ENCODE measurements around the gene CYTL1.

The CYTL1 gene

DNA sequence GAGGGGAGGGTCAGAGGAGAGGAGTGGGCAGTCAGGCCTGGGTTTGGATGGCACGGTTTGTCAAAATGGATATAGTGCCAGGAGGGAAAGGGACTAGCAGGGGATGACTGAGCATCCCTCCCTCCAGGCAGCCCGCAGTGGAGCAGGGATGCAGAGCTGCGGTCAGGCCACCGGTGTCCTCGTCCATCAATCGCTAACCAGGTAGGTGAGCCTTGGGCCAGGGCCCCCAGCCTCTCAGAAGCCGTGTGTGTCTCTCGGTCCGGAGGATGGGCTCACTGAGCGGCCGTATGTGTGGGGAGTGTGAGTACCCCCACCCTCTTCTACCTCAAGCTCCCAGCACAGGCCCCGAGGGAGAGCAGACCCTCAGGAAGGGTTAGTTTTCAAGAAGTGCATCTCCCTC is 538 bp upstream of the CYTL1 start:
- Histone ChIP-seq H2AFZ (ENCODE audit: low read depth) (no peak overlapping the region), H3K4me3 (IDR thresholded peaks at IDR 0.05; ENCODE audit: insufficient read depth, low read depth, low read length) (no peak overlapping the region), H3K4me1 (ENCODE audit: low read depth, poor library complexity, severe bottlenecking) (no peaks in the 10 kb centered on the region), H3K27me3 (ENCODE audit: insufficient read depth, low read depth) (no peaks in the 10 kb centered on the region), H3K27ac (no peak overlapping the region), H3K4me2 (no peak overlapping the region), H3K9ac (no peak overlapping the region), H4K20me1 (ENCODE audit: insufficient read depth) (no peaks in the 10 kb centered on the region), H3K36me3 (ENCODE audit: insufficient read depth) (no peaks in the 10 kb centered on the region), H3K79me2 (ENCODE audit: insufficient read depth, low read depth) (no peaks in the 10 kb centered on the region)
- TF ChIP-seq CTCF (conservative IDR thresholded peaks at IDR 0.05; ENCODE audit: low read depth, low read length) = no peak

- H2AFZ ChIP-seq (ENCODE audit: low read depth) = no peak overlapping the region
- no peak overlapping the region for H3K4me3 ChIP-seq (IDR thresholded peaks at IDR 0.05; ENCODE audit: insufficient read depth, low read depth, low read length)
These were observed 655 bp downstream of the CYTL1 start for GRCh38 chr4:5018603-5019002.

DNA sequence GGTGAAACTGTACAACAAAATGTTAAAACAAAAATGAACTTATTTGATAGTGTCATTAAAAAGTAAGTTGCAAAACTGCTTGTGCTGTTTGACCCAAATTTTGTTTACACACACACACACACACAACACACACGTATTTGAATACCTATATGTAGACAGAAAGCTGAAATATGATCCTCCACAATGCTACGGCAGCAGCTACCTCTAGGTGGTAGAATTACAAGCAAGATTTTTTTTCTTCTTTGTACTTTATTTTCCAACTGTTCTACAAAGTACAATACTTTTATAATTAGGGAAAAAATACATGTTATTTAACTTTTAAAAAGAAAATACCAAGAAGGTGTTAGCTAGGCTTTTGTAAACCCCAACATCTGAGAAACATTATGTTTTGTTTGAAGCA is 1.2 kb downstream of the CYTL1 start:
- Histone ChIP-seq H3K79me2 (ENCODE audit: insufficient read depth, low read depth) (no peaks in the 10 kb centered on the region), H3K4me2 (no peak overlapping the region), H3K4me1 (ENCODE audit: low read depth, poor library complexity, severe bottlenecking) (peaks cover 8% of the 10 kb centered on the region), H2AFZ (ENCODE audit: low read depth) (no peak overlapping the region), H3K27ac (no peak overlapping the region), H3K4me3 (IDR thresholded peaks at IDR 0.05; ENCODE audit: insufficient read depth, low read depth, low read length) (no peak overlapping the region), H3K27me3 (ENCODE audit: insufficient read depth, low read depth) (no peaks in the 10 kb centered on the region), H4K20me1 (ENCODE audit: insufficient read depth) (no peaks in the 10 kb centered on the region), H3K9ac (no peak overlapping the region), H3K36me3 (ENCODE audit: insufficient read depth) (no peaks in the 10 kb centered on the region)
- TF ChIP-seq CTCF (conservative IDR thresholded peaks at IDR 0.05; ENCODE audit: low read depth, low read length) = no peak

More at GRCh38 chr4:5018603-5019002, 655 bp downstream of the CYTL1 start:
- no peaks in the 10 kb centered on the region for H3K79me2 ChIP-seq (ENCODE audit: insufficient read depth, low read depth)
- H3K36me3 ChIP-seq (ENCODE audit: insufficient read depth) = no peaks in the 10 kb centered on the region
- H3K4me2 ChIP-seq = no peak overlapping the region
- TF ChIP-seq CTCF (conservative IDR thresholded peaks at IDR 0.05; ENCODE audit: low read depth, low read length) = no peak
- H4K20me1 ChIP-seq (ENCODE audit: insufficient read depth) = no peaks in the 10 kb centered on the region
- no peak overlapping the region for H3K27ac ChIP-seq
- H3K4me1 ChIP-seq (ENCODE audit: low read depth, poor library complexity, severe bottlenecking) = peaks cover 8% of the 10 kb centered on the region
- no peaks in the 10 kb centered on the region for H3K27me3 ChIP-seq (ENCODE audit: insufficient read depth, low read depth)
- no peak overlapping the region for H3K9ac ChIP-seq

GRCh38 chr4:5014007-5014682 is 5.1 kb downstream of the CYTL1 start:
- no peak overlapping the region for H3K4me2 ChIP-seq
- no peaks in the 10 kb centered on the region for H3K79me2 ChIP-seq (ENCODE audit: insufficient read depth, low read depth)
- no peak for TF ChIP-seq CTCF (conservative IDR thresholded peaks at IDR 0.05; ENCODE audit: low read depth, low read length)
- no peaks in the 10 kb centered on the region for H4K20me1 ChIP-seq (ENCODE audit: insufficient read depth)
- no peaks in the 10 kb centered on the region for H3K36me3 ChIP-seq (ENCODE audit: insufficient read depth)
- no peak overlapping the region for H3K4me3 ChIP-seq (IDR thresholded peaks at IDR 0.05; ENCODE audit: insufficient read depth, low read depth, low read length)
- no peak overlapping the region for H3K27ac ChIP-seq
- H2AFZ ChIP-seq (ENCODE audit: low read depth) = no peak overlapping the region
- no peaks in the 10 kb centered on the region for H3K27me3 ChIP-seq (ENCODE audit: insufficient read depth, low read depth)
- H3K4me1 ChIP-seq (ENCODE audit: low read depth, poor library complexity, severe bottlenecking) = peaks cover 8% of the 10 kb centered on the region
- no peak overlapping the region for H3K9ac ChIP-seq
